H9 (cell line): ENCODE results near the gene C3orf20. TPM values are rescaled to one million over a fixed set of nuclear protein-coding genes. Genes with fewer than 3 reads are reported as not detected.
A peak's percentile ranks its signal among the peaks of the same experiment; 100 is the strongest.

Experiments
- DNase-seq: peaks from one replicate; pipeline ENCODE4 v3.0.0-alpha.2; 2017
- H2AFZ ChIP-seq: one replicate; pipeline ENCODE4 v1.6.1; 2013; ENCODE audit warnings: mild to moderate bottlenecking, low read length, control low read depth, moderate library complexity
- H2AK5ac ChIP-seq: 2 replicates; pipeline ENCODE4 v1.6.1; 2013; ENCODE audit warnings: low read length, control low read depth, mixed read lengths; ENCODE audit not compliant: insufficient read length
- H2BK120ac ChIP-seq: one replicate; pipeline ENCODE4 v1.6.1; 2013; ENCODE audit warnings: low read depth, mild to moderate bottlenecking, low read length, control low read depth, inconsistent platforms; ENCODE audit not compliant: poor library complexity, severe bottlenecking
- H2BK12ac ChIP-seq: 2 replicates; pipeline ENCODE4 v1.6.1; 2013; ENCODE audit warnings: low read length, control low read depth, mixed read lengths, low read depth; ENCODE audit not compliant: insufficient read length
- H2BK15ac ChIP-seq: 2 replicates; pipeline ENCODE4 v1.6.1; 2013; ENCODE audit warnings: low read depth, low read length, control low read depth
- H2BK20ac ChIP-seq: one replicate; pipeline ENCODE4 v1.6.1; 2013; ENCODE audit warnings: low read depth, mild to moderate bottlenecking, low read length, control low read depth, inconsistent platforms; ENCODE audit not compliant: poor library complexity, severe bottlenecking
- H2BK5ac ChIP-seq: 2 replicates; pipeline ENCODE4 v1.6.1; 2013; ENCODE audit warnings: low read length, control low read depth, mixed read lengths; ENCODE audit not compliant: insufficient read length
- H3K14ac ChIP-seq: 2 replicates; pipeline ENCODE4 v1.6.1; 2013; ENCODE audit warnings: low read length, control low read depth; ENCODE audit not compliant: insufficient read depth
- H3K18ac ChIP-seq: 2 replicates; pipeline ENCODE4 v1.6.1; 2013; ENCODE audit warnings: low read depth, mild to moderate bottlenecking, mixed read lengths, low read length, control low read depth; ENCODE audit not compliant: insufficient read length
- H3K23ac ChIP-seq: 2 replicates; pipeline ENCODE4 v1.6.1; 2013; ENCODE audit warnings: low read length, control low read depth, mixed read lengths, low read depth; ENCODE audit not compliant: insufficient read length
- H3K23me2 ChIP-seq: 2 replicates; pipeline ENCODE4 v1.6.1; 2013; ENCODE audit warnings: low read depth, mild to moderate bottlenecking, mixed read lengths, low read length, control low read depth; ENCODE audit not compliant: insufficient read length, poor library complexity, severe bottlenecking
- H3K27ac ChIP-seq: 2 replicates; pipeline ENCODE4 v1.5.1; 2013; ENCODE audit warnings: low read length, control low read depth, mixed read lengths, low read depth; ENCODE audit not compliant: insufficient read length
- H3K27me3 ChIP-seq: 2 replicates; pipeline ENCODE4 v1.6.1; 2013; ENCODE audit warnings: low read length, control low read depth, inconsistent platforms; ENCODE audit not compliant: insufficient read depth
- H3K4ac ChIP-seq: 2 replicates; pipeline ENCODE4 v1.6.1; 2013; ENCODE audit warnings: low read depth, mild to moderate bottlenecking, control low read depth, inconsistent platforms, low read length, moderate library complexity
- H3K4me1 ChIP-seq: 2 replicates; pipeline ENCODE4 v1.6.1; 2013; ENCODE audit warnings: low read length, control low read depth, inconsistent platforms; ENCODE audit not compliant: insufficient read depth
- H3K4me2 ChIP-seq: 2 replicates; pipeline ENCODE4 v1.6.1; 2013; ENCODE audit warnings: low read length, control low read depth, mixed read lengths; ENCODE audit not compliant: insufficient read length, insufficient read depth
- H3K56ac ChIP-seq: 2 replicates; pipeline ENCODE4 v1.6.1; 2013; ENCODE audit warnings: low read depth, mild to moderate bottlenecking, mixed read lengths, low read length, control low read depth; ENCODE audit not compliant: insufficient read length
- H3K79me1 ChIP-seq: 2 replicates; pipeline ENCODE4 v1.6.1; 2013; ENCODE audit warnings: low read depth, mild to moderate bottlenecking, moderate library complexity, low read length, control low read depth, inconsistent platforms; ENCODE audit not compliant: insufficient read depth, poor library complexity, severe bottlenecking
- H3K79me2 ChIP-seq: 2 replicates; pipeline ENCODE4 v1.6.1; 2013; ENCODE audit warnings: low read length, control low read depth, inconsistent platforms; ENCODE audit not compliant: insufficient read depth
- H3K9ac ChIP-seq: 2 replicates; pipeline ENCODE4 v1.6.1; 2013; ENCODE audit warnings: low read length, control low read depth, mixed read lengths; ENCODE audit not compliant: insufficient read length; ENCODE audit errors: extremely low read depth
- H3K9me3 ChIP-seq: one replicate; pipeline ENCODE4 v1.6.1; 2013; ENCODE audit warnings: low read depth, low read length, inconsistent platforms; ENCODE audit not compliant: control insufficient read depth
- H3T11ph ChIP-seq: one replicate; pipeline ENCODE4 v1.6.1; 2013; ENCODE audit warnings: mild to moderate bottlenecking, low read length, control low read depth, inconsistent platforms
- H4K20me1 ChIP-seq: one replicate; pipeline ENCODE4 v1.6.1; 2013; ENCODE audit not compliant: control insufficient read depth, insufficient read length, insufficient read depth
- H4K5ac ChIP-seq: 2 replicates; pipeline ENCODE4 v1.6.1; 2013; ENCODE audit warnings: low read depth, mild to moderate bottlenecking, mixed read lengths, low read length, control low read depth; ENCODE audit not compliant: insufficient read length
- H4K8ac ChIP-seq: replicated peaks from 2 replicates; pipeline ENCODE4 v1.6.1; 2013; ENCODE audit warnings: low read length, control low read depth, mixed read lengths, low read depth; ENCODE audit not compliant: insufficient read length
- H4K91ac ChIP-seq: 2 replicates; pipeline ENCODE4 v1.6.1; 2013; ENCODE audit warnings: low read depth, mild to moderate bottlenecking, moderate library complexity, mixed read lengths, low read length, control low read depth; ENCODE audit not compliant: insufficient read length
- H3K27ac Mint-ChIP-seq, 3 experiments: 2 replicates in 2 of 3; 3 replicates in 1 of 3; pipeline ENCODE4 v1.8.0; 2020 to 2021; ENCODE audit warnings: mixed read lengths in 3 of 3, mild to moderate bottlenecking in 1 of 3, moderate library complexity in 1 of 3
- H3K27me3 Mint-ChIP-seq: 2 replicates; pipeline ENCODE4 v1.8.0; 2021; ENCODE audit warnings: low read depth, mild to moderate bottlenecking, moderate library complexity, mixed read lengths
- H3K36me3 Mint-ChIP-seq, 3 experiments: 2 replicates in 2 of 3; 3 replicates in 1 of 3; pipeline ENCODE4 v1.8.0; 2020 to 2021; ENCODE audit warnings: low read depth in 3 of 3, mixed read lengths in 3 of 3; ENCODE audit not compliant: insufficient read depth in 1 of 3
- H3K4me1 Mint-ChIP-seq, 2 experiments: 2 replicates each; pipeline ENCODE4 v1.8.0; 2020; ENCODE audit warnings: mixed read lengths in 2 of 2
- H3K4me3 Mint-ChIP-seq, 2 experiments: 2 replicates in 1 of 2; 3 replicates in 1 of 2; pipeline ENCODE4 v1.8.0; 2020 to 2021; ENCODE audit warnings: mild to moderate bottlenecking in 2 of 2, mixed read lengths in 2 of 2, moderate library complexity in 1 of 2
- H3K9me3 Mint-ChIP-seq, 2 experiments: 2 replicates in 1 of 2; 3 replicates in 1 of 2; pipeline ENCODE4 v1.8.0; 2020; ENCODE audit warnings: mild to moderate bottlenecking in 2 of 2, mixed read lengths in 2 of 2, moderate library complexity in 1 of 2
- whole genome bisulfite sequencing: extraction: QIAGEN DNeasy Blood & Tissue Kit; methylation state at CpG from one replicate; pipeline ENCODE4 v1.1.7; 2013; ENCODE audit warnings: missing lambda C conversion rate, low lambda C conversion rate, mixed read lengths; ENCODE audit not compliant: insufficient read length; ENCODE audit errors: extremely low coverage; 5-methylcytosine and 5-hydroxymethylcytosine counted together
- total RNA-seq: library from RNA; stranded (reverse); gene quantifications from 2 replicates; pipeline ENCODE4 v1.2.1, GENCODE V29; 2021
- TF ChIP-seq, protein P1 (sequence below): fragments of 200-600 bp; sonication (generic); conservative IDR thresholded peaks from 3 replicates; pipeline ENCODE4 v1.8.0; 2021; ENCODE audit warnings: antibody characterized with exemption, mild to moderate bottlenecking

C3orf20 gene
- total RNA-seq, 1 experiment from 2014 or later, result not detected

DNA sequence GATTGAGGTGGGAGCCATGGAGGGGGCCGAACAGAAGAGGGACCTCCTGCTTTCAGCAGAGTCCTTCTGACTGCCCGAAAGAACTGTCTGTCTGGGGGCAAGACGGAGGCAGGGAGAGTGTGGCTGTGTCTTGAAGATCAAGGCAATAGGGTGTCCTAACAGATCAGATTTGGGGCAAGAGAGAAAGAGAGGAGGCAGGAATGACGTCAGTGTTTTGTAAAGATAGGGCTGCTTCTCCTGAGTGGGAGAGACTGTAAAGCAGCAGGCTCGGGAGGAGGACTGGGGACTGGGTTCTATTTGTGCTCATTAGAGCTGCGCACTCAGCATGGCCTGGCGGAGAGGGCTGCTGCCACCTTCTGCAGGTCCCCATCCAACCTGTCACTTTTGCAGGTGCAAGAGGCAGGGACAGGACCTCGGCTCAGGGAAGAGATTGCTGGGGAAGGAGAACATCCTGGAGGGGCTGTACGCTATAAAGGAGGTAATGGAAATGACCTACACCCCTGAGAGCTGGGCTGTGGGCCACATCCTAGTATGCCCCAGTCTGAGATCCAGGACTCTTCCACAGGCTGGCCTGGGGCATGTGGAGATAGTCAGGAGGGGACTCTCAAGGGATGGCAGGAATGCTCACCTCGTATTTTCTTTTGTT lies 114.8 kb downstream of the C3orf20 start:
- no CpG with 5 or more reads among the region's 10 CpGs for WGBS
- H3K27me3 Mint-ChIP-seq, result peaks cover 29% of the 10 kb centered on the region
- TF ChIP-seq, protein P1, sequence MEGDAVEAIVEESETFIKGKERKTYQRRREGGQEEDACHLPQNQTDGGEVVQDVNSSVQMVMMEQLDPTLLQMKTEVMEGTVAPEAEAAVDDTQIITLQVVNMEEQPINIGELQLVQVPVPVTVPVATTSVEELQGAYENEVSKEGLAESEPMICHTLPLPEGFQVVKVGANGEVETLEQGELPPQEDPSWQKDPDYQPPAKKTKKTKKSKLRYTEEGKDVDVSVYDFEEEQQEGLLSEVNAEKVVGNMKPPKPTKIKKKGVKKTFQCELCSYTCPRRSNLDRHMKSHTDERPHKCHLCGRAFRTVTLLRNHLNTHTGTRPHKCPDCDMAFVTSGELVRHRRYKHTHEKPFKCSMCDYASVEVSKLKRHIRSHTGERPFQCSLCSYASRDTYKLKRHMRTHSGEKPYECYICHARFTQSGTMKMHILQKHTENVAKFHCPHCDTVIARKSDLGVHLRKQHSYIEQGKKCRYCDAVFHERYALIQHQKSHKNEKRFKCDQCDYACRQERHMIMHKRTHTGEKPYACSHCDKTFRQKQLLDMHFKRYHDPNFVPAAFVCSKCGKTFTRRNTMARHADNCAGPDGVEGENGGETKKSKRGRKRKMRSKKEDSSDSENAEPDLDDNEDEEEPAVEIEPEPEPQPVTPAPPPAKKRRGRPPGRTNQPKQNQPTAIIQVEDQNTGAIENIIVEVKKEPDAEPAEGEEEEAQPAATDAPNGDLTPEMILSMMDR, result no peak

More for the DNA sequence above, 114.8 kb downstream of the C3orf20 start:
- Histone ChIP-seq H2BK5ac (no peak overlapping the region), H3K79me2 (no peaks in the 10 kb centered on the region), H4K20me1 (no peaks in the 10 kb centered on the region), H2BK120ac (no peak overlapping the region), H2BK12ac (no peak overlapping the region), H4K8ac (no peak overlapping the region), H3K18ac (no peak overlapping the region), H3K4me2 (no peak overlapping the region), H2BK20ac (no peak overlapping the region), H3K4me1 (no peaks in the 10 kb centered on the region), H3T11ph (no peak overlapping the region), H3K9ac (no peak overlapping the region), H3K56ac (no peak overlapping the region), H2AFZ (no peak overlapping the region), H3K9me3 (no peaks in the 10 kb centered on the region), H3K23ac (no peak overlapping the region), H4K91ac (no peak overlapping the region), H3K27me3 (no peaks in the 10 kb centered on the region), H3K23me2 (no peaks in the 10 kb centered on the region), H3K27ac (no peak overlapping the region), H4K5ac (no peak overlapping the region), H3K79me1 (no peaks in the 10 kb centered on the region), H3K14ac (no peak overlapping the region), H2AK5ac (no peak overlapping the region), H3K4ac (no peak overlapping the region), H2BK15ac (no peak overlapping the region)
- H3K27ac Mint-ChIP-seq, result peak overlapping the region in 1 of 3 experiments; percentile 45; a peak in 2 of 7 replicates
- H3K4me1 Mint-ChIP-seq, result peaks cover 2 to 15% of the 10 kb centered on the region in 2 experiments
- no peaks in the 10 kb centered on the region for H3K9me3 Mint-ChIP-seq
- DNase-seq, result no peak
- H3K36me3 Mint-ChIP-seq, result no peaks in the 10 kb centered on the region; a peak in 1 of 7 replicates
- H3K4me3 Mint-ChIP-seq, result no peak overlapping the region; a peak in 1 of 5 replicates
